CD14-positive monocyte (primary cell): ENCODE measurements around the gene SLC44A4. TPM values are rescaled to one million over a fixed set of nuclear protein-coding genes. Genes with fewer than 3 reads are reported as not detected.
A peak's percentile ranks its signal among the peaks of the same experiment; 100 is the strongest.
"Not testable (repeated sequence)": the region's sequence is repeated elsewhere in the genome, so short reads cannot be mapped to it uniquely, and the experiment has no call there.

Experiments used
- DNase-seq, 3 donors: peaks; one replicate each; pipeline ENCODE4 v3.0.0-alpha.2; 2011 to 2022
- H2AFZ ChIP-seq: 2 replicates; pipeline ENCODE4 v1.6.0; 2012; ENCODE audit warnings: mild to moderate bottlenecking, low read depth, low read length, inconsistent platforms; ENCODE audit not compliant: insufficient read depth, poor library complexity, severe bottlenecking
- H3K27ac ChIP-seq, 2 donors: 1 replicate in 1 of 2; 2 replicates in 1 of 2; pipeline ENCODE4 v1.5.1; 2012 to 2013; ENCODE audit warnings: low read length in 2 of 2, control low read depth in 1 of 2, inconsistent platforms in 1 of 2, low read depth in 1 of 2, mild to moderate bottlenecking in 1 of 2
- H3K27me3 ChIP-seq, 2 donors: one replicate each; pipeline versions ENCODE4 v1.6.0 to v1.6.1; 2011 to 2013; ENCODE audit warnings: low read length in 2 of 2; ENCODE audit not compliant: control insufficient read depth in 2 of 2, insufficient read depth in 2 of 2
- H3K36me3 ChIP-seq, 2 donors: replicated peaks in 1 of 2; 1 replicate in 1 of 2; 2 replicates in 1 of 2; pipeline versions ENCODE4 v1.5.1 to v1.6.1; 2012 to 2013; ENCODE audit warnings: low read length in 2 of 2, control low read depth in 1 of 2, inconsistent platforms in 1 of 2, mild to moderate bottlenecking in 1 of 2; ENCODE audit not compliant: insufficient read depth in 2 of 2, control insufficient read depth in 1 of 2
- H3K4me1 ChIP-seq, 2 donors: 1 replicate in 1 of 2; 2 replicates in 1 of 2; pipeline versions ENCODE4 v1.5.1 to v1.6.1; 2012 to 2013; ENCODE audit warnings: low read length in 2 of 2, control low read depth in 1 of 2, inconsistent platforms in 1 of 2, mild to moderate bottlenecking in 1 of 2, moderate library complexity in 1 of 2; ENCODE audit not compliant: insufficient read depth in 2 of 2, control insufficient read depth in 1 of 2
- H3K4me2 ChIP-seq: replicated peaks from 2 replicates; pipeline ENCODE3; 2012; ENCODE audit warnings: low read length, moderate library complexity, mild to moderate bottlenecking; ENCODE audit not compliant: poor library complexity, severe bottlenecking; ENCODE audit errors: extremely low read depth
- H3K4me3 ChIP-seq, 3 experiments: fragments of 200-600 bp in 1 of 3; sonication (generic) in 1 of 3; replicated peaks in 1 of 3; 1 replicate in 2 of 3; 2 replicates in 1 of 3; pipeline ENCODE4 v1.5.1; 2011 to 2013; ENCODE audit warnings: low read length in 3 of 3, mild to moderate bottlenecking in 3 of 3, control low read depth in 2 of 3, low read depth in 2 of 3, inconsistent platforms in 1 of 3, moderate library complexity in 1 of 3
- H3K79me2 ChIP-seq: 2 replicates; pipeline ENCODE4 v1.6.0; 2012; ENCODE audit warnings: mild to moderate bottlenecking, control low read depth, inconsistent platforms, low read length, moderate library complexity; ENCODE audit not compliant: insufficient read depth
- H3K9ac ChIP-seq: 2 replicates; pipeline ENCODE4 v1.6.0; 2017; ENCODE audit warnings: low read length, mild to moderate bottlenecking; ENCODE audit not compliant: insufficient read depth, poor library complexity, severe bottlenecking
- H3K9me3 ChIP-seq, 2 donors: replicated peaks in 1 of 2; 1 replicate in 1 of 2; 2 replicates in 1 of 2; pipeline versions ENCODE4 v1.5.1 to v1.6.1; 2012 to 2013; ENCODE audit warnings: low read length in 2 of 2, control low read depth in 1 of 2; ENCODE audit not compliant: control insufficient read depth in 1 of 2, insufficient read depth in 1 of 2
- H4K20me1 ChIP-seq: 2 replicates; pipeline ENCODE4 v1.6.0; 2012; ENCODE audit warnings: mild to moderate bottlenecking, low read length, control low read depth, moderate library complexity; ENCODE audit not compliant: insufficient read depth
- H3K27ac Mint-ChIP-seq, 7 donors: one replicate each; pipeline ENCODE4 v1.8.0; 2020; ENCODE audit warnings: mild to moderate bottlenecking in 7 of 7, mixed read lengths in 7 of 7, moderate library complexity in 6 of 7, inconsistent platforms in 2 of 7
- H3K27me3 Mint-ChIP-seq, 3 donors: one replicate each; pipeline ENCODE4 v1.8.0; 2021 to 2022; ENCODE audit warnings: low read depth in 3 of 3, mild to moderate bottlenecking in 3 of 3, mixed read lengths in 3 of 3, moderate library complexity in 3 of 3, inconsistent platforms in 1 of 3
- H3K36me3 Mint-ChIP-seq, 2 donors: one replicate each; pipeline ENCODE4 v1.8.0; 2020; ENCODE audit warnings: mixed read lengths in 2 of 2, inconsistent platforms in 1 of 2, mild to moderate bottlenecking in 1 of 2
- H3K4me1 Mint-ChIP-seq: one replicate; pipeline ENCODE4 v1.8.0; 2020; ENCODE audit warnings: mild to moderate bottlenecking, mixed read lengths
- H3K4me3 Mint-ChIP-seq, 2 donors: one replicate each; pipeline ENCODE4 v1.8.0; 2020; ENCODE audit warnings: mild to moderate bottlenecking in 2 of 2, mixed read lengths in 2 of 2, moderate library complexity in 1 of 2
- H3K9me3 Mint-ChIP-seq, 7 donors: one replicate each; pipeline ENCODE4 v1.8.0; 2020 to 2022; ENCODE audit warnings: mixed read lengths in 7 of 7, mild to moderate bottlenecking in 6 of 7, moderate library complexity in 6 of 7, inconsistent platforms in 2 of 7
- WGBS: methylation state at CpG from one replicate; pipeline ENCODE4 v1.1.5; 2013; ENCODE audit warnings: missing lambda C conversion rate; ENCODE audit not compliant: insufficient coverage; 5-methylcytosine and 5-hydroxymethylcytosine counted together
- intact Hi-C, 2 donors: fragments of 100-400 bp; cut with micrococcal nuclease; formaldehyde crosslinking; loops; one replicate each; pipeline versions ENCODE4 v1.15.0 to v1.15.1; 2023
- polyA plus RNA-seq, 3 donors: library from polyadenylated mRNA; depleted of rRNA in 1 of 3; unstranded in 2 of 3; stranded (reverse) in 1 of 3; fragments of 300-500 nt in 2 of 3; fragments of >200 nt in 1 of 3; fragmentation: Illumina TruSeq in 2 of 3; gene quantifications; 1 replicate in 2 of 3; 2 replicates in 1 of 3; pipeline ENCODE4 v1.2.3, GENCODE V29; 2012 to 2021
- TF ChIP-seq, protein P1 (sequence below): fragments of 200-600 bp; IDR thresholded peaks from one replicate; pipeline ENCODE4 v1.8.0; 2022; ENCODE audit warnings: antibody characterized with exemption, mild to moderate bottlenecking

SLC44A4 gene
- polyA plus RNA-seq, 3 donors, result 0.09 TPM; not detected in 2

DNA sequence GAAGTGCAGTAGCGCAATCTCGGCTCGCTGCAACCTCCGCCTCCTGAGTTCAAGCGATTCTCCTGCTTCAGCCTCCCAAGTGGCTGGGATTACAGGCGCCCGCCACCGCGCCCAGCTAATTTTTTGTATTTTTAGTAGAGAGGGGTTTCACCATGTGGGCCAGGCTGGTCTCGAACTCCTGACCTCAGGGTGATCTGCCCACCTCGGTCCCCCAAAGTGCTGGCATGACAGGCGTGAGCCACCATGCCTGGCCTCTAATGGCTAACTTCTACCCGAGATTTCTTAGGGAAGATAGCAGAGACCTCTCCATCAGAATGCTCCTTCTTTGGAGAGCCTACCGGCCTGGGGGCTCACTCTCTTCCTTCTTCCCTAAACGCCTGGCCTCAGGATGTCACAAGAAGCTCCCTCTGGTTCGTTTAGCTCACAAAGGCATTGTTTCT, 14.7 kb downstream of the SLC44A4 start:
- TF ChIP-seq, protein P1, sequence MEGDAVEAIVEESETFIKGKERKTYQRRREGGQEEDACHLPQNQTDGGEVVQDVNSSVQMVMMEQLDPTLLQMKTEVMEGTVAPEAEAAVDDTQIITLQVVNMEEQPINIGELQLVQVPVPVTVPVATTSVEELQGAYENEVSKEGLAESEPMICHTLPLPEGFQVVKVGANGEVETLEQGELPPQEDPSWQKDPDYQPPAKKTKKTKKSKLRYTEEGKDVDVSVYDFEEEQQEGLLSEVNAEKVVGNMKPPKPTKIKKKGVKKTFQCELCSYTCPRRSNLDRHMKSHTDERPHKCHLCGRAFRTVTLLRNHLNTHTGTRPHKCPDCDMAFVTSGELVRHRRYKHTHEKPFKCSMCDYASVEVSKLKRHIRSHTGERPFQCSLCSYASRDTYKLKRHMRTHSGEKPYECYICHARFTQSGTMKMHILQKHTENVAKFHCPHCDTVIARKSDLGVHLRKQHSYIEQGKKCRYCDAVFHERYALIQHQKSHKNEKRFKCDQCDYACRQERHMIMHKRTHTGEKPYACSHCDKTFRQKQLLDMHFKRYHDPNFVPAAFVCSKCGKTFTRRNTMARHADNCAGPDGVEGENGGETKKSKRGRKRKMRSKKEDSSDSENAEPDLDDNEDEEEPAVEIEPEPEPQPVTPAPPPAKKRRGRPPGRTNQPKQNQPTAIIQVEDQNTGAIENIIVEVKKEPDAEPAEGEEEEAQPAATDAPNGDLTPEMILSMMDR, result peak; percentile 2
- DNase-seq, H3K27me3 Mint-ChIP-seq, H3K27me3 ChIP-seq, H3K9me3 ChIP-seq, H3K9me3 Mint-ChIP-seq, H4K20me1 ChIP-seq: not testable (repeated sequence)
- peak overlapping the region; percentile 94 to 97 for H3K4me3 Mint-ChIP-seq
- intact Hi-C loops, result loop anchor here (5.0 to 10.0 kb wide), 2 partner anchors 33 to 319 kb away; partner anchors contain the start of genes ATP6V1G2 (in 1 of the 2), DDX39B (in 1 of the 2), EHMT2 (in 1 of the 2) and NFKBIL1 (in 1 of the 2)
- Histone ChIP-seq H3K27ac (peak overlapping the region in 1 of 2 donors; percentile 72), H3K4me2 (peak overlapping the region; percentile 84), H2AFZ (peak overlapping the region; percentile 83), H3K4me1 (peaks cover 22 to 28% of the 10 kb centered on the region in 2 donors), H3K79me2 (peaks cover 16% of the 10 kb centered on the region), H3K9ac (peak overlapping the region; percentile 72), H3K36me3 (peaks cover 18 to 24% of the 10 kb centered on the region in 2 donors), H3K4me3 (peak overlapping the region; percentile 69 to 85 (median 69))
- WGBS, result 10% methylated on average over 8 of the region's 16 CpGs
- H3K4me1 Mint-ChIP-seq, result peaks cover 23% of the 10 kb centered on the region
- peaks cover 18 to 24% of the 10 kb centered on the region in 2 donors for H3K36me3 Mint-ChIP-seq
- H3K27ac Mint-ChIP-seq, result peak overlapping the region in 6 of 7 donors; percentile 93 to 98 (median 96)

DNA sequence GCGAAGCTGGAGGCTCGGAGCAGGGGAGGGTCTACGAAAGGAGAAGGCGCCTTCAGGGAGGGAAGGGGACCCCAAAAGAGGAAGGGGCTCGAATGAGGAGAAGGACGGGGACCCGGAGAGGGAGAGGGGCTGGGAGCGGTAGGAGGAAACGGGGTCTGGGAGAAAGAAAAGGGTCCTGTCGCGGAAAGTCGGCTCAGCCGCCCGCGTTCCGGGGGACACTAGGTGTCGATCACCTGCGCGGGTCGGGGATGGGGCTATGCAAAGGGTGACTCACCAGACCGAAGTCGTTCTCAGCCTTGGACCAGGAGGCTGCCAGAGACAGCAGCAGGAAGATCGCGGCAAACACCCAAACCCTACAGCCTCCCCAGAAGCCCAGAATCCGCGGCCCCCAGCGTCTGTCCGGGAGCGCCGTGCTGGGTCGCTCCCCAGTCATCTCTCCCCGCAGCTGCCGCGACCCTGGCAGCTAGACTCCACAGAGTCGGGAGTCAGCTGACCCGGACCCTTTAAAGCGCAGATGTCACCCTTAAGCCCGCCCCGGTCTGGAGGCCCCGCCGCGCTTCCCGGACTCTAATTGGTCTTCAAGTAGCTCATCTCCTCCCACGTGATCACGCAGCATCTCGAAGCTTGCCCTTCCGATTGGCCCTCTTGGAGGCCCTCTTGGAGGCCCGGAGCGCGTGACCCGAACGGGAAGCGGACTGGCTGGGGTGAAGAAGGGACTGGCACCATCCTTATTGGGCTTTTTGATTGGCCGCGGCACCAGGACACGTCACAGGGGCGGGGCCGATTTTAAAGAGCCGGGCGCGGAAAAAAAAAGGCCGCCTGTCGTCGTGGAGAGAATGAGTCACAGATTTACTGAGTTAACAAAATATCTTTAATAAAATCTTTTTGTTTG, 16.2 kb downstream of the SLC44A4 start, which contains the start of gene NEU1:
Gene NEU1, minus strand, starts transcription at position 478 of the 892 bp plus-strand sequence. Its CDS starts 45 bp downstream, at position 433.
- H3K27me3 ChIP-seq, result no peaks in the 10 kb centered on the region
- H2AFZ ChIP-seq, result peak within 1 kb of the TSS; percentile 83

More for the DNA sequence above, 16.2 kb downstream of the SLC44A4 start, which contains the start of gene NEU1:
- peak within 1 kb of the TSS; percentile 69 to 97 (median 85) for H3K4me3 ChIP-seq
- peaks cover 23% of the 10 kb centered on the region for H3K4me1 Mint-ChIP-seq
- peaks cover 30 to 37% of the 10 kb centered on the region in 2 donors for H3K36me3 ChIP-seq
- H3K79me2 ChIP-seq, result peaks cover 16% of the 10 kb centered on the region
- peaks cover 22 to 28% of the 10 kb centered on the region in 2 donors for H3K4me1 ChIP-seq
- intact Hi-C loops, result loop anchor here (2.0 to 10.0 kb wide), 3 partner anchors 26 to 318 kb away; partner anchors contain the start of genes ATP6V1G2 (in 1 of the 2), DDX39B (in 1 of the 2), EHMT2 (in 1 of the 2) and NFKBIL1 (in 1 of the 2)
- peak within 1 kb of the TSS; percentile 72 to 89 for H3K27ac ChIP-seq
- peaks cover 27 to 39% of the 10 kb centered on the region in 2 donors for H3K36me3 Mint-ChIP-seq
- H3K9me3 Mint-ChIP-seq, result peaks cover 0 to 2% (median 0%) of the 10 kb centered on the region in 7 donors
- WGBS, result under 1% methylated on average over 55 of the region's 64 CpGs
- peak; percentile 100 for DNase-seq
- H3K4me3 Mint-ChIP-seq, result peak within 1 kb of the TSS; percentile 94 to 98
- peak within 1 kb of the TSS; percentile 93 to 98 (median 96) for H3K27ac Mint-ChIP-seq
- TF ChIP-seq, protein P1, result no peak
- no peaks in the 10 kb centered on the region for H3K9me3 ChIP-seq
- H3K27me3 Mint-ChIP-seq, result peaks cover 0 to 2% (median 2%) of the 10 kb centered on the region in 3 donors
- peaks cover 6% of the 10 kb centered on the region for H4K20me1 ChIP-seq
- peak within 1 kb of the TSS; percentile 84 for H3K4me2 ChIP-seq
- H3K9ac ChIP-seq, result peak within 1 kb of the TSS; percentile 83
